Gastroesophageal sphincter (tissue), 4 donors: ENCODE measurements around the gene DPM3. TPM values are rescaled to one million over a fixed set of nuclear protein-coding genes. Genes with fewer than 3 reads are reported as not detected.

Experiments used
- ATAC-seq: fragments of 150-250 bp; one replicate; pipeline ENCODE4 v1.9.1; 2016; ENCODE audit warnings: mild to moderate bottlenecking, moderate library complexity
- H3K27ac ChIP-seq, 4 donors: fragments of 200-600 bp; sonication (generic) in 3 of 4; 1 replicate in 3 of 4; 2 replicates in 1 of 4; pipeline ENCODE4 v1.5.1; 2016 to 2019
- H3K27me3 ChIP-seq: fragments of 200-600 bp; sonication (generic); one replicate; pipeline ENCODE4 v1.5.1; 2019
- H3K36me3 ChIP-seq, 2 donors: fragments of 200-600 bp; sonication (generic); one replicate each; pipeline ENCODE4 v1.5.1; 2019; ENCODE audit warnings: control low read depth in 1 of 2
- H3K4me1 ChIP-seq, 3 donors: fragments of 200-600 bp; sonication (generic); 1 replicate in 2 of 3; 2 replicates in 1 of 3; pipeline ENCODE4 v1.5.1; 2016 to 2019; ENCODE audit warnings: control low read depth in 2 of 3
- H3K4me3 ChIP-seq, 2 donors: fragments of 200-600 bp; sonication (generic); one replicate each; pipeline ENCODE4 v1.5.1; 2019; ENCODE audit warnings: mild to moderate bottlenecking in 1 of 2, moderate library complexity in 1 of 2
- H3K9me3 ChIP-seq, 3 donors: fragments of 200-600 bp; sonication (generic); one replicate each; pipeline ENCODE4 v1.5.1; 2017 to 2019; ENCODE audit warnings: control low read depth in 2 of 3
- EP300 ChIP-seq: sonication (generic); formaldehyde crosslinking; IDR thresholded peaks from one replicate; pipeline ENCODE4 v1.6.1; 2017; ENCODE audit warnings: antibody characterized with exemption, mild to moderate bottlenecking
- POLR2A ChIP-seq, 2 donors: fragments of 450-650 bp; IDR thresholded peaks; one replicate each; pipeline ENCODE4 v1.6.1; 2017; ENCODE audit warnings: antibody characterized with exemption in 2 of 2, mild to moderate bottlenecking in 2 of 2, moderate library complexity in 1 of 2
- POLR2AphosphoS5 ChIP-seq: sonication (generic); formaldehyde crosslinking; IDR thresholded peaks from one replicate; pipeline ENCODE4 v1.6.1; 2017; ENCODE audit warnings: antibody characterized with exemption
- WGBS, 2 donors: methylation state at CpG; one replicate each; pipeline ENCODE4 v1.1.5; 2018; ENCODE audit warnings: low coverage in 1 of 2; 5-methylcytosine and 5-hydroxymethylcytosine counted together
- total RNA-seq, 4 donors: library from RNA; depleted of rRNA; stranded (reverse); fragments of >200 nt; gene quantifications; one replicate each; pipeline ENCODE4 v1.1.0, GENCODE V29; 2016
- TF ChIP-seq, protein P1 (sequence below), 4 experiments: fragments of 200-600 bp in 2 of 4; fragments of 450-650 bp in 2 of 4; sonication (generic) in 1 of 4; IDR thresholded peaks; one replicate each; pipeline ENCODE4 v1.5.1; 2017 to 2019; ENCODE audit warnings: antibody characterized with exemption in 4 of 4, mild to moderate bottlenecking in 2 of 4, moderate library complexity in 2 of 4

Gene DPM3
- total RNA-seq, 4 donors from 2014 or later, result 57.9 to 128 (median 87.7) TPM

DNA sequence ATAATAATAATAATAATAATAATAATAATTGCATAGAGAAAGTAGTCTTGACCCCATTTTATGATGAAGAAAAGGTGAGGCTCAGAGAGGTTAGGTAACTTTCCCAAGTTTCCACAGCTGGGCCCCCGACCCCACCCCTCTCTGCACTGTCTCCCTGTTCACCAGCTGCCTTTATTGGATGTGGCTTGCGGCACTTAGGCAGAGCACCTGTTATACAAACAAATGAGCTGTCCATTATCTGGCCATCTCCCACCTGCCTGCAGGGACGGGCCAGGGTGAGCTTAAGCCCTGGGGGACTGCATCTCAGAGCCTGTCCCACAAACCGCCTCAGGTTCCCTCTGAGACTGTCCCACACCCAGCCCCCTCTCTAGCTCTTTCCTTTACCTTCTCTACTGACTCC is 22.7 kb downstream of the DPM3 start:
- Histone ChIP-seq H3K4me1 (no peaks in the 10 kb centered on the region), H3K27me3 (peaks cover 6% of the 10 kb centered on the region), H3K4me3 (no peak overlapping the region), H3K9me3 (no peaks in the 10 kb centered on the region), H3K27ac (no peak overlapping the region), H3K36me3 (no peaks in the 10 kb centered on the region)
- ATAC-seq, result no peak
- 49% methylated on average over 3 of the region's 4 CpGs; no CpG with 5 or more reads in 1 of the 2 donors for whole genome bisulfite sequencing, 2 donors
- no peak for TF ChIP-seq EP300
- TF ChIP-seq POLR2AphosphoS5, result no peak
- no peak for TF ChIP-seq POLR2A (IDR thresholded peaks at IDR 0.05)
- TF ChIP-seq, protein P1, sequence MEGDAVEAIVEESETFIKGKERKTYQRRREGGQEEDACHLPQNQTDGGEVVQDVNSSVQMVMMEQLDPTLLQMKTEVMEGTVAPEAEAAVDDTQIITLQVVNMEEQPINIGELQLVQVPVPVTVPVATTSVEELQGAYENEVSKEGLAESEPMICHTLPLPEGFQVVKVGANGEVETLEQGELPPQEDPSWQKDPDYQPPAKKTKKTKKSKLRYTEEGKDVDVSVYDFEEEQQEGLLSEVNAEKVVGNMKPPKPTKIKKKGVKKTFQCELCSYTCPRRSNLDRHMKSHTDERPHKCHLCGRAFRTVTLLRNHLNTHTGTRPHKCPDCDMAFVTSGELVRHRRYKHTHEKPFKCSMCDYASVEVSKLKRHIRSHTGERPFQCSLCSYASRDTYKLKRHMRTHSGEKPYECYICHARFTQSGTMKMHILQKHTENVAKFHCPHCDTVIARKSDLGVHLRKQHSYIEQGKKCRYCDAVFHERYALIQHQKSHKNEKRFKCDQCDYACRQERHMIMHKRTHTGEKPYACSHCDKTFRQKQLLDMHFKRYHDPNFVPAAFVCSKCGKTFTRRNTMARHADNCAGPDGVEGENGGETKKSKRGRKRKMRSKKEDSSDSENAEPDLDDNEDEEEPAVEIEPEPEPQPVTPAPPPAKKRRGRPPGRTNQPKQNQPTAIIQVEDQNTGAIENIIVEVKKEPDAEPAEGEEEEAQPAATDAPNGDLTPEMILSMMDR (IDR thresholded peaks at IDR 0.05), result no peak

DNA sequence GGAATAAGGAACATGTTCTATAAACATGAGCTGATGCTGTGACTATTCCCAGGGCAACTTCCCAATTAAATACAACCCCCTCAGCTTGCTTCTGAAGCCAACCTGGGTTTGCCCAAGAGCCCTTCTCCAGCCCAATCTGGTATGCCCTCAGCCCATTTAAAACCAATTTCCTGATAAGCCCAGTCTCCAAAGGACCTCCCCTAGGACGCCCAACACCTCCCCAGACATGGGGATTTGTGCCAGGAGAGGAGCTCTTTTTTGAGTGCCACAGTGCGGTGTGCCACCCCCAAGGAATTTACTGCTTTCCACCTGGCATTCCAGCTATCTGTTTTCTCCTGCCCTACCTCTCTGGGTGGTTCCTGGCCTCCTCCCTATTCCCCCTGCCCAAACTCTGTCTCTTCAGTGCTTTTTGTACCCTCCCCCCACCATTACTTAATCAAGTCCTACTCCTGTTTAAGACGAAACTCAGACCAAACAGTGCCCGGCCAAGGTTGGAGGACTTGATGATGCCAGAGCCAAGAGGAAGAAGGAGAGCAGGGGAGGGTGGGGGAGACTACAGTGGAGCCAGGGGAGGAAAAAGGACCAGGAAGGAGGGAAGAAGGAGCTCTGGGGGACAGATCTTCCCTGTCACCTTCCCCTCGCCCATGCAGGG is 24.1 kb downstream of the DPM3 start:
- no peak for ATAC-seq
- Histone ChIP-seq H3K9me3 (no peaks in the 10 kb centered on the region), H3K4me1 (no peaks in the 10 kb centered on the region), H3K27me3 (peaks cover 6% of the 10 kb centered on the region), H3K4me3 (no peak overlapping the region), H3K27ac (no peak overlapping the region), H3K36me3 (no peaks in the 10 kb centered on the region)
- TF ChIP-seq, protein P1 (IDR thresholded peaks at IDR 0.05), result no peak
- TF ChIP-seq EP300, result no peak
- TF ChIP-seq POLR2AphosphoS5, result no peak
- TF ChIP-seq POLR2A (IDR thresholded peaks at IDR 0.05), result no peak
- WGBS, 2 donors, result 51 to 60% methylated on average over 1 to 4 of the region's 5 CpGs

DNA sequence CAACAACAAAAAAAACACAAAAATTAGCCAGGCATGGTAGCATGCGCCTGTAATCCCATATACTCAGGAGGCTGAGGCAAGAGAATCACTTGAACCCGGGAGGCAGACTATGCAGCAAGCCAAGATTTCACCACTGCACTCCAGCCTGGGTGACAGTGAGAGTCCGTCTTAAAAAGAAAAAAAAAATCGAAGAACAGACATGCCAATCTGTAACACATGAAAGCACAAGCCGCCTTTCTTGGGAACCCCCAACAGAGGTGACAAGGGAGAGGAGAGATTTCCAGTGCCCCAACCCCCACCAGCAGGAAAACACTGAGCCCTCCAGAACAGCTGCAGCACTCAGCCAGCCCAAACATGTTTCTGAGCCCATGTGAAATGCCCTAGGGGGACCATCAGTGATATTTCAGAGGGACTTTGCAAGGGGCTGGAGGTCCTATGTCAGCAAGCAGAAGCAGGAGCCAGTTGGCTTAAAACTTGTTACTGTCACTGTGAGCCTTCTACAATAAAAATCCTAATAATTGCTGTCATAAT is 26.8 kb downstream of the DPM3 start:
- no peak for ATAC-seq
- H3K36me3 ChIP-seq, result no peaks in the 10 kb centered on the region
- TF ChIP-seq, protein P1 (IDR thresholded peaks at IDR 0.05), result no peak
- no peak for TF ChIP-seq POLR2AphosphoS5
- TF ChIP-seq EP300, result no peak
- TF ChIP-seq POLR2A (IDR thresholded peaks at IDR 0.05), result no peak
- peaks cover 6% of the 10 kb centered on the region for H3K27me3 ChIP-seq
- 52% methylated on average over 5 of the region's 5 CpGs; no CpG with 5 or more reads in 1 of the 2 donors for WGBS, 2 donors
- no peak overlapping the region for H3K4me3 ChIP-seq
- H3K9me3 ChIP-seq, result no peaks in the 10 kb centered on the region
- H3K4me1 ChIP-seq, result no peaks in the 10 kb centered on the region
- H3K27ac ChIP-seq, result no peak overlapping the region

DNA sequence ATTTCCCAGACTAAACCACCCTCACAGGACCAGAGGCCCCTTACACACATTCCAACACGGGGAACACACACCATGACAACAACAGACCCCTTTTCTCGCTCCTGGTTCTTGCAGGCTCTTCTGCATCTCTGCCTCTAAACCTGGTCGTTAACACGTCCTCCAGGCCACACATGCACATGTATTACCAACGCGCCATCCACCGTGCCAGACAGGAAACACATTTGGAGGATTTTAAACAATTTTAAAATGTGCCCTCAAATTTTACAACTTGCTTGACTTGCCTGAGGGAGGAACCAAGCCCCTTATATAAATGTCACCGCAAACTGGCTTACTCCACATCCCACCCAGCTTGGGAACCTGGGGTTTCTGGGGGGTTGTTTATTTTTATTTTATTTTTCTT is 29.5 kb downstream of the DPM3 start:
- no peak for ATAC-seq
- Histone ChIP-seq H3K9me3 (no peaks in the 10 kb centered on the region), H3K4me3 (no peak overlapping the region), H3K36me3 (no peaks in the 10 kb centered on the region), H3K27ac (no peak overlapping the region), H3K4me1 (no peaks in the 10 kb centered on the region), H3K27me3 (no peaks in the 10 kb centered on the region)
- WGBS, 2 donors, result 70 to 83% methylated on average over 8 of the region's 8 CpGs
- TF ChIP-seq POLR2AphosphoS5 (no peak), POLR2A (IDR thresholded peaks at IDR 0.05) (no peak), EP300 (no peak)
- TF ChIP-seq, protein P1 (IDR thresholded peaks at IDR 0.05), result no peak

DNA sequence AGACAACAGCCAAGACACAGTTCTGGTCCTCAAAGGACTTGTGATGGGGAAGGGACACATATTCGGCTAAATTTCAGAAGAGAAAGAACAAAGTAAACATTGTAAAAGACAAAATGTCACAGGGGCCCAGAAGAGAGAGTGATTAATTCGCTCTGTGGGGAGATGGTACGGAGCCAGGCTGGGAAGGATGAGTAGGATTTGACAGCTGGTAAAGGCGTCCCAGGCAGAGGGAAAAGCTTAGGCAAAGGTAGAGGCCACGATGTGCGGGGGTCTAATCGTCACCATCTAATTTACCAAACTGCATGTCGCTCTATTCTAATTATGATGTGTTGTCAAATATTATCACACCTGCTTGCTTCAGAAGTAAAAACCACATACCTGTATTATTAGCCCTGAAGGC is 29.9 kb downstream of the DPM3 start:
- no peak for TF ChIP-seq POLR2A (IDR thresholded peaks at IDR 0.05)
- TF ChIP-seq, protein P1 (IDR thresholded peaks at IDR 0.05), result no peak
- no peak for TF ChIP-seq POLR2AphosphoS5
- TF ChIP-seq EP300, result no peak
- WGBS, 2 donors, result 71 to 84% methylated on average over 8 of the region's 8 CpGs
- Histone ChIP-seq H3K27me3 (no peaks in the 10 kb centered on the region), H3K4me1 (no peaks in the 10 kb centered on the region), H3K4me3 (no peak overlapping the region), H3K27ac (no peak overlapping the region), H3K9me3 (no peaks in the 10 kb centered on the region), H3K36me3 (no peaks in the 10 kb centered on the region)
- ATAC-seq, result no peak
